H1 (cell line): ENCODE results near the gene CPED1. TPM values are rescaled to one million over a fixed set of nuclear protein-coding genes. Genes with fewer than 3 reads are reported as not detected.
A peak's percentile ranks its signal among the peaks of the same experiment; 100 is the strongest.

Source experiments
- CTCF ChIA-PET: fragments of 300-600 bp; sonication (Branson Sonifier 250); formaldehyde crosslinking; loops from one replicate; lab custom pipeline; 2021; ENCODE audit not compliant: partially characterized antibody; lab: Charles Lee
- POLR2A ChIA-PET: fragments of 300-600 bp; sonication (Branson Sonifier 250); formaldehyde crosslinking; loops from one replicate; lab custom pipeline; 2021; ENCODE audit warnings: inconsistent platforms; ENCODE audit not compliant: partially characterized antibody; lab: Charles Lee
- DNase-seq, 2 experiments: peaks; one replicate each; pipeline versions ENCODE4 v3.0.0 to v3.0.0-alpha.2; 2010 to 2022; ENCODE audit warnings: low spot score in 2 of 2, low read depth in 1 of 2, mixed read lengths in 1 of 2
- FAIRE-seq: peaks from 2 replicates; lab custom pipeline; 2011; peaks lifted over from hg19 to GRCh38; lab: Jason Lieb, UNC
- H2AFZ ChIP-seq: 2 replicates; pipeline ENCODE4 v1.8.1; 2012; ENCODE audit warnings: low read length, inconsistent platforms
- H2AK5ac ChIP-seq: 2 replicates; pipeline ENCODE4 v1.6.1; 2013; ENCODE audit warnings: low read depth, low read length
- H2BK120ac ChIP-seq: replicated peaks from 2 replicates; pipeline ENCODE3; 2013; ENCODE audit warnings: low read depth, low read length, inconsistent platforms
- H2BK12ac ChIP-seq: 2 replicates; pipeline ENCODE4 v1.6.1; 2013; ENCODE audit warnings: low read depth, low read length
- H2BK15ac ChIP-seq: 2 replicates; pipeline ENCODE4 v1.6.1; 2013; ENCODE audit warnings: low read length
- H2BK20ac ChIP-seq: 2 replicates; pipeline ENCODE4 v1.6.1; 2013; ENCODE audit warnings: low read length
- H2BK5ac ChIP-seq: 2 replicates; pipeline ENCODE4 v1.6.1; 2013; ENCODE audit warnings: low read depth, low read length
- H3K14ac ChIP-seq: 2 replicates; pipeline ENCODE4 v1.6.1; 2013; ENCODE audit warnings: inconsistent platforms; ENCODE audit not compliant: insufficient read length
- H3K18ac ChIP-seq: 2 replicates; pipeline ENCODE4 v1.6.1; 2013; ENCODE audit warnings: low read length; ENCODE audit errors: extremely low read depth
- H3K23ac ChIP-seq: 2 replicates; pipeline ENCODE4 v1.6.1; 2013; ENCODE audit warnings: inconsistent platforms; ENCODE audit not compliant: insufficient read length
- H3K23me2 ChIP-seq: 2 replicates; pipeline ENCODE4 v1.6.1; 2013; ENCODE audit warnings: low read depth, low read length
- H3K27ac ChIP-seq: 2 replicates; pipeline ENCODE4 v1.6.1; 2011; ENCODE audit warnings: low read depth, low read length, inconsistent platforms
- H3K27me3 ChIP-seq, 4 experiments: replicated peaks in 1 of 4; 1 replicate in 1 of 4; 2 replicates in 3 of 4; pipeline versions ENCODE4 v1.6.1 to v1.8.1; 2011 to 2013; ENCODE audit warnings: low read length in 3 of 4, mild to moderate bottlenecking in 3 of 4, inconsistent platforms in 2 of 4, mixed read lengths in 2 of 4, moderate library complexity in 1 of 4; ENCODE audit not compliant: control insufficient read depth in 3 of 4, insufficient read depth in 3 of 4; ENCODE audit errors: extremely low read depth in 1 of 4
- H3K36me3 ChIP-seq, 4 experiments: 2 replicates each; pipeline versions ENCODE4 v1.6.1 to v1.8.1; 2011 to 2013; ENCODE audit warnings: mild to moderate bottlenecking in 4 of 4, low read length in 3 of 4, moderate library complexity in 2 of 4, control low read depth in 1 of 4, inconsistent platforms in 1 of 4; ENCODE audit not compliant: insufficient read depth in 4 of 4, control insufficient read depth in 2 of 4
- H3K4ac ChIP-seq: replicated peaks from 2 replicates; pipeline ENCODE3; 2013; ENCODE audit warnings: low read length, low read depth, mixed read lengths, inconsistent platforms; ENCODE audit not compliant: insufficient read length
- H3K4me1 ChIP-seq, 4 experiments: replicated peaks in 1 of 4; 1 replicate in 1 of 4; 2 replicates in 3 of 4; pipeline versions ENCODE4 v1.6.1 to v1.8.1; 2011 to 2013; ENCODE audit warnings: low read length in 3 of 4, inconsistent platforms in 2 of 4, mixed read lengths in 1 of 4; ENCODE audit not compliant: insufficient read depth in 4 of 4, control insufficient read depth in 3 of 4
- H3K4me2 ChIP-seq, 2 experiments: 2 replicates each; pipeline versions ENCODE4 v1.6.1 to v1.8.1; 2011 to 2013; ENCODE audit warnings: low read depth in 2 of 2, low read length in 2 of 2, control low read depth in 1 of 2, inconsistent platforms in 1 of 2, mild to moderate bottlenecking in 1 of 2; ENCODE audit not compliant: insufficient read depth in 1 of 2
- H3K4me3 ChIP-seq, 4 experiments: fragments of 200-600, 300-600 bp in 1 of 4; sonication (generic), shearing (Covaris generic), sonication (Bioruptor Twin) in 1 of 4; 2 replicates each; pipeline versions ENCODE4 v1.5.1 to v1.8.1; 2011 to 2016; ENCODE audit warnings: low read length in 4 of 4, low read depth in 3 of 4, control low read depth in 2 of 4, inconsistent platforms in 2 of 4, mild to moderate bottlenecking in 2 of 4, mixed read lengths in 1 of 4, moderate library complexity in 1 of 4; ENCODE audit not compliant: insufficient read depth in 2 of 4; ENCODE audit errors: extremely low read depth in 1 of 4
- H3K56ac ChIP-seq: replicated peaks from 2 replicates; pipeline ENCODE3; 2013; ENCODE audit warnings: low read depth, mild to moderate bottlenecking, mixed read lengths, low read length, inconsistent platforms; ENCODE audit not compliant: insufficient read length
- H3K79me1 ChIP-seq: 2 replicates; pipeline ENCODE4 v1.6.1; 2013; ENCODE audit warnings: low read depth, low read length, control low read depth
- H3K79me2 ChIP-seq, 2 experiments: 2 replicates each; pipeline versions ENCODE4 v1.6.1 to v1.8.1; 2012 to 2013; ENCODE audit warnings: low read length in 2 of 2, mild to moderate bottlenecking in 2 of 2, inconsistent platforms in 1 of 2; ENCODE audit not compliant: insufficient read depth in 2 of 2, control insufficient read depth in 1 of 2
- H3K9ac ChIP-seq, 4 experiments: replicated peaks in 1 of 4; 1 replicate in 1 of 4; 2 replicates in 3 of 4; pipeline versions ENCODE4 v1.6.1 to v1.8.1; 2011 to 2013; ENCODE audit warnings: low read depth in 3 of 4, low read length in 3 of 4, control low read depth in 2 of 4, mild to moderate bottlenecking in 2 of 4, moderate library complexity in 2 of 4, inconsistent platforms in 1 of 4; ENCODE audit errors: extremely low read depth in 1 of 4
- H3K9me3 ChIP-seq, 2 experiments: 2 replicates each; pipeline versions ENCODE4 v1.6.1 to v1.8.1; 2012 to 2013; ENCODE audit warnings: mild to moderate bottlenecking in 2 of 2, moderate library complexity in 2 of 2, control low read depth in 1 of 2, inconsistent platforms in 1 of 2, low read depth in 1 of 2, low read length in 1 of 2, mixed read lengths in 1 of 2; ENCODE audit not compliant: insufficient read depth in 2 of 2
- H4K20me1 ChIP-seq, 2 experiments: replicated peaks in 1 of 2; 2 replicates each; pipeline versions ENCODE3 to v1.8.1; 2011 to 2013; ENCODE audit warnings: inconsistent platforms in 2 of 2, low read length in 2 of 2, mild to moderate bottlenecking in 1 of 2; ENCODE audit not compliant: insufficient read depth in 2 of 2, control insufficient read depth in 1 of 2
- H4K5ac ChIP-seq: 2 replicates; pipeline ENCODE4 v1.6.1; 2013; ENCODE audit warnings: low read length, low read depth, mixed read lengths, inconsistent platforms; ENCODE audit not compliant: insufficient read length
- H4K8ac ChIP-seq: 2 replicates; pipeline ENCODE4 v1.8.0; 2013; ENCODE audit warnings: mild to moderate bottlenecking, moderate library complexity, low read length, inconsistent platforms; ENCODE audit not compliant: insufficient read depth; ENCODE audit errors: extremely low read depth
- H4K91ac ChIP-seq: replicated peaks from 2 replicates; pipeline ENCODE3; 2013; ENCODE audit warnings: low read length, mixed read lengths, inconsistent platforms; ENCODE audit not compliant: insufficient read length
- GABPA ChIP-seq: IDR thresholded peaks from 2 replicates; pipeline ENCODE4 v1.6.1; 2011; ENCODE audit warnings: mild to moderate bottlenecking, low read length, moderate library complexity, borderline replicate concordance; ENCODE audit not compliant: insufficient read depth
- MAFK ChIP-seq: IDR thresholded peaks from 2 replicates; pipeline ENCODE4 v1.6.1; 2012; ENCODE audit warnings: low read depth, mild to moderate bottlenecking, improper control_type of control experiment, low read length
- NRF1 ChIP-seq: IDR thresholded peaks from 2 replicates; pipeline ENCODE4 v1.6.1; 2011; ENCODE audit warnings: mild to moderate bottlenecking, low read depth, low read length, improper control_type of control experiment
- POLR2AphosphoS5 ChIP-seq: IDR thresholded peaks from 2 replicates; pipeline ENCODE4 v1.6.1; 2011; ENCODE audit warnings: low read depth, low read length
- TAF1 ChIP-seq: IDR thresholded peaks from 2 replicates; pipeline ENCODE4 v1.6.1; 2011; ENCODE audit warnings: mild to moderate bottlenecking, low read depth, low read length
- WGBS, 2 experiments: shearing (Covaris generic) in 1 of 2; methylation state at CpG; one replicate each; pipeline versions ENCODE4 v1.1.6 to v1.1.7; 2013 to 2015; ENCODE audit warnings: low lambda C conversion rate in 2 of 2, mixed read lengths in 2 of 2, inconsistent platforms in 1 of 2, low coverage in 1 of 2, missing lambda C conversion rate in 1 of 2; ENCODE audit not compliant: insufficient replicate concordance in 2 of 2, insufficient coverage in 1 of 2, insufficient read length in 1 of 2; ENCODE audit errors: extremely low coverage in 1 of 2, missing lambda C conversion rate in 1 of 2; 5-methylcytosine and 5-hydroxymethylcytosine counted together
- polyA plus RNA-seq, 7 experiments: library from polyadenylated mRNA; depleted of rRNA in 3 of 7; stranded (reverse) in 5 of 7; unstranded in 2 of 7; fragments of >200 nt in 5 of 7; fragments of 200-250 nt in 2 of 7; gene quantifications; 1 replicate in 5 of 7; 2 replicates in 1 of 7; 4 replicates in 1 of 7; pipeline versions ENCODE4 v1.2.1 to v1.2.3, GENCODE V29; 2011 to 2013; ENCODE audit warnings: missing spikeins in 2 of 7, mixed read lengths in 2 of 7
- total RNA-seq: library from RNA; stranded (reverse); fragmentation: NEBNext Ultra II Directional; extraction: Animal tissue kit (Norgen Biotek cat#: 25700); gene quantifications from 2 replicates; pipeline ENCODE4 v1.2.1, GENCODE V29; 2021

Gene CPED1
- total and polyA plus RNA-seq, 2 of the 8 experiments (the other 6 are each of a cell fraction or from before 2014, with no cell fraction given) = 0.08 to 0.39 TPM

GRCh38 chr7:120949393-120949911 is 39.1 kb upstream of the CPED1 start:
- Histone ChIP-seq H3K23me2 (peaks cover 3% of the 10 kb centered on the region; the same call in 1 of the 2 replicates), H3K79me1 (no peaks in the 10 kb centered on the region), H3K4me3 (peak overlapping the region; percentile 52 to 86 (median 66); a peak in 7 of 8 replicates), H2BK120ac (no peak overlapping the region), H2BK15ac (no peak overlapping the region), H4K91ac (no peak overlapping the region), H4K8ac (no peak overlapping the region), H4K5ac (no peak overlapping the region), H2AFZ (0 out of 2 replicates have a peak overlapping the region, but pooled peaks have one; percentile 76), H3K36me3 (peaks cover 0 to 21% (median 5%) of the 10 kb centered on the region in 4 experiments; a peak in 2 of 8 replicates), H4K20me1 (peaks cover 0 to 3% of the 10 kb centered on the region in 2 experiments), H3K27me3 (no peaks in the 10 kb centered on the region), H3K56ac (no peak overlapping the region), H3K27ac (no peak overlapping the region), H3K18ac (no peak overlapping the region), H3K14ac (no peak overlapping the region), H3K23ac (no peak overlapping the region), H3K9me3 (no peaks in the 10 kb centered on the region), H3K9ac (peak overlapping the region in 3 of 4 experiments; percentile 60 to 89 (median 73); a peak in 4 of 7 replicates), H3K4me1 (no peaks in the 10 kb centered on the region), H3K4ac (no peak overlapping the region), H2AK5ac (no peak overlapping the region), H2BK5ac (no peak overlapping the region), H2BK20ac (no peak overlapping the region), H3K4me2 (peak overlapping the region; percentile 61 to 70), H2BK12ac (no peak overlapping the region), H3K79me2 (peaks cover 0 to 19% of the 10 kb centered on the region in 2 experiments; a peak in 2 of 4 replicates)
- FAIRE-seq (no peak), DNase-seq (no peak)
- ChIA-PET CTCF (interaction anchor here (1.9 kb wide), 1 partner anchor 158 kb away, joined by 6 read pairs; no protein-coding TSS in a partner anchor), POLR2A (no interaction called here)
- WGBS, 2 experiments = 74% methylated on average over 8 of the region's 8 CpGs; no CpG with 5 or more reads in 1 of the 2 experiments
- TF ChIP-seq TAF1 = no peak
- TF ChIP-seq POLR2AphosphoS5 = no peak
- TF ChIP-seq NRF1 = no peak
- TF ChIP-seq MAFK = no peak
- TF ChIP-seq GABPA = no peak
